ENCODE results near the gene FBXO27.
"Not testable (repeated sequence)": the region's sequence is repeated elsewhere in the genome, so short reads cannot be mapped to it uniquely, and the experiment has no call there.

The FBXO27 gene

DNA sequence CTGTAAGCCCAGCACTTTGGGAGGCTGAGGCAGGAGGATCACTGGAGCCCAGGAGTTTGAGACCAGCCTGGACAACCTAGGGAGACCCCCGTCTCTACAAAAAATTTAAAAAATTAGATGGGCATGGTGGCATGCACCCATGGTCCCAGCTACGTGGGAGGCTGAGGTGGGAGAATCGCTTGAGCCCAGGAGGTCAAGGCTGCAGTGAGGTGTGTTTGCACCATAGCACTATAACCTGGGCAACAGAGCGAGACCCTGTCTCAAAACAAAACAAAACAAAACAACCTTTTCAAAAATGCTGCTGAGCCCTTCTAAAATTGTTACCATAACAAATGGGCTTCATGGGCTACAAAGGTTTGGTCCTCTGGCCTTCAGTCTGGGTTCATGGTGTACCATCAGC is 43.7 kb downstream of the FBXO27 start:
- not testable (repeated sequence) for DNase-seq (ENCODE audit: low read depth in 2 of 2)

DNA sequence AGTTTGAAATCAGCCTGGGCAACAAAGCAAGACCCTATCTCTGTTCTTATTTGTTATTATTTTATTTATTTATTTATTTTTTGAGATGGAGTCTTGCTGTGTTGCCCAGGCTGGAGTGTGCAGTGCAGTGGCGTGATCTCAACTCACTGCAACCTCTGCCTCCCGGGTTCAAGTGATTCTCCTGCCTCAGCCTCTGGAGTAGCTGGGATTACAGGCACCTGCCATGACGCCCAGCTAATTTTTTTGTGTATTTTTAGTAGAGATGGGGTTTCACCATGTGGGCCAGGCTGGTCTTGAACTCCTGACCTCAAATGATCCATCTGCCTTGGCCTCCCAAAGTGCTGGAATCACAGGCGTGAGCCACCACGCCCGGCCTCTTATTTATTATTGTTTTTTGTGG is 44.6 kb downstream of the FBXO27 start:
- DNase-seq (ENCODE audit: low read depth in 2 of 2) = not testable (repeated sequence)

DNA sequence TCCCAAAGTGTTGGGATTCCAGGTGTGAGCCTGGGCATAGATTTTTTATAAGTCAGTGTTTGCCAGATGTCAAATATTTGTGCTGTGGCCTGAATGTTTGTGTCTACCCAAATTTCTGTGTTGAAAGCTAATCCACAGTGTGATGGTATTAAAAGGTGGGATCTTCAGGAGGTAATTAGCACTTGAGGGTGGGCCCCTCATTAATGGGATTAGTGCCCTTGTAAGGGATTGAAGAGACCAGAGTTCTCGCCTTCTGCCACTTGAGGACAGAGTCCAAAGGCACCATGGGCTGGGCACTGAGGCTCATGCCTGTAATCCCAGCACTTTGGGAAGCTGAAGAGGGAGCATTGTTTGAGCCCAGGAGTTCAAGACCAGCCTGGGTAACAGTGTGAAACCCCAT is 47.1 kb downstream of the FBXO27 start:
- DNase-seq (ENCODE audit: low read depth in 2 of 2) = no peak

DNA sequence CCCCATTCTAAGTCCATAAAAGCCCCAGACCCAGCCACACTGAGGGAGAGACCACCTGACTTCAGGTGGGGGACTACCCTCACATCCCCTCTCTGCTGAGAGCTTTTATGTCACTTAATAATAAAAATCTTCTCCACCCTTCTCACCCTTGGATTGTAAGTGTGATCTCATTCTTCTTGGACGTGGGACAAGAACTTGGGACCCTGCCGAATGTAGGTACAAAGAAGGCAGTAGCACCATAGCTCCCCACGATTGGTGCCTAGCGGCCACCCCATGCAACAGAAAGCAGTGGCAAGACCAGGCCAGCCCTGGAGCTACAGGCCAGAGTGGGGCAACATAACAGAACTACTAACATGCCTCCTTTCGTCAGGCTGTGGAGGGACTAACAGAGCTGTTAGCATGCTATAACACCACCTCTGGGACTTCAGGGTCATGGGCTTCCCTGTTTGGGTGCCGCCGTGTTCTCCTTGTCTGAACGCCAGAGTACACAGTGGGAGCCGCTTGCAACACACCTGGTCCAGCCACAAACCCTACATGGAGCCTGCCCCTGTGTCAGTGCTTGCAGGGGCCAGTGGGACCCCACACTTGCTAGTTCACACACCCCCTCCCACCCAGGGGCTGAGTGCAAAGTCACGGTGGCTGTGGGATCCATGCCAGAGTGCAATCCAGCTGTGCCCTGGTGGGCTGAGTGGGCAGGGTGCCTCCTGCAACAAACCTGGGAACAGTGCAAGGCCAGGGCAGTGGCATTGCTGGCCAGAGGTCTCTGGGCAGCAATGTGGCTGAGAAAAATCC is 51.6 kb downstream of the FBXO27 start:
- DNase-seq (ENCODE audit: low read depth in 2 of 2) = no peak

DNA sequence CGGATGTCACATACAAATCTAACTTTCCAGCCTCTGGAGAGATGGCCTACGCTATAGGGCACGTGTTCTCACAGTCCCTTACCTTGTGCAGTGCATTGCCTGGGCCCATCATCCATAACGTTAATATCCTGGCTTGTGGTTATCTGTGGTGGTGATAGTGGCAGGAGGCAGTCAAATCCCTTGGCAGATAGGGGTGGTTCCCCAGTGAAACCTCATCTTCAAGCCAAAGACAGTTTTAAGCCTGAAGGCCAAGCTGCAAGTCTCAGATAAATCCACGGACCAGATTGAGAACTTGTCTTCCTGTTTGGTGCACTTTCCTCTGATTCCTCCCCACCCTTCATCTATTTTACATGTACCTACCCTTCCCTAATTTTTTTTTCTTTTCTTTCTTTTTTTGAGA is 52.5 kb downstream of the FBXO27 start:
- DNase-seq (ENCODE audit: low read depth in 2 of 2) = no peak

DNA sequence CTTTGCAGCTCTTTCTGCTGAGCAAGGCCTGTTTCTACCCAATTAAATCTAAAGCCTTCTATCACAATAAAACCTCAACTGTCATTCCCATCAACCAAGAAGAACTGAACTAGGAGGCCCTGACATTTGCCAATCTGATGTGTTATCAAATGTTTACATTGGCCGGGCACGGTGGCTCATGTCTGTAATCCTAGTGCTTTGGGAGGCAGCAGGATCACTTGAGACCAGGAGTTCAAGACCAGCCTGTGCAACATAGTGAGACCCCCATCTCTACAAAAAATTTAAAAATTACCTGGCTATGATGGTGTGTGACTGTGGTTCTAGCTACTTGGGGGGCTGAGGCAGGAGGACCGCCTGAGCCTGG is 54.0 kb downstream of the FBXO27 start:
- no peak for DNase-seq (ENCODE audit: low read depth in 2 of 2)

DNA sequence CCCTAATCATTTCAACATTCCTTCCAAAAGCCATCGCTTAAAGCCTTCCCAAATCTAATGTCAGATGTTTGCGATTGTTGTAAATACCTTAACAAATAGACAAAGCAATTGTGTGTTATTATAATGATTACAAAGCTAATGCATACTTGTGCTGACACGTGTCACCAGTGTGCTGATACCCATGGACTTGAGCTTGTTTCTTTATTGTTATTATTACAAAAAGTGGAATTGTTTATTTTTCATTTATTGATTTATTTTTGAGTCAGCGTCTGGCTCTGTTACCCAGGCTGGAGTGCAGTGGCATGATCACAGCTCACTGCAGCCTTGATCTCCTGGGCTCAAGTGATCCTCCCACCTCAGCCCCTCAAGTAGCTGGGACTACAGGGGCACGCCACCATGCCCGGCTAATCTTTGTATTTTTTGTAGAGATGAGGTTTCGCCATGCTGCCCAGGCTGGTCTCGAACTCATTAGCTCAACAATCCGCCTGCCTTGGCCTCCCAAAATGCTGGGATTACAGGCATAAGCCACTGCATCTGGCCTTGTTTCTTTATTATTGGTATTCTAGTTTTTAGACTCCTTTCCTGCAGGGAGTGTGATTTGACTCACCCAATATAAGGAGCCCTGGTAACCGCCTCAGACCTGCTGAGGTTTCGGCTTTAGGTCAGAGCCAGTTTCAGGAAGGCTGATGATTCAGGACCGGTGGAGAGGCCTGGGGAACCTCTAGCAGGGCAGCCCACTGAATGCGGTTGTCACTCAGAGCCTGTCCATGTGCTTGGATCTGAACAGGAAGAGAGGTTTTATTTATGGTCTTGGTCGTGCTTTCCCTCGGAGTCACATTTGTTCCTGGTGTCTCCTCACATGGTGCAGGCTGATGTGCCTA is 54.7 kb downstream of the FBXO27 start:
- peak; percentile 50 to 76 for DNase-seq (ENCODE audit: low read depth in 2 of 2)

DNA sequence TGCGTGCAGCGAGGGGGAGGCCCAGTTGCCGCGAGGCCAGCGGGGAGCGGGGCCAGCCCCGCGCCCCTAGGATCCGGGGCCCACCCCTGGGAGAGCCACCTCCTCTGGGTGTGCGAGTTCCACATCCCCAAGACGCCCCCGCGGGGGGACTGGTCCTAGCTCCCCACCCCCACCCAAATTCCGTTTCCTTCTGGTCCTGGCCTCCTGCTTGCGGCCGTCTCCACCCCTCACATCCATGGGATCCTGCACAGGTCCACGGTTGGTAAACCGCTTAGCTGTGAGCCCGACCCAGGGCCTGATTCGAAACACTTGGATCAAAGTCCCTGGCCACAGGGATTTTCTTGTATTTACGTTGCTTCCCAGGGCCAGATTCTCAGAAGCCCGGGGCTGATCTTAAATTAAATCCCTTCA is 56.5 kb downstream of the FBXO27 start:
- no peak for DNase-seq (ENCODE audit: low read depth in 2 of 2)

DNA sequence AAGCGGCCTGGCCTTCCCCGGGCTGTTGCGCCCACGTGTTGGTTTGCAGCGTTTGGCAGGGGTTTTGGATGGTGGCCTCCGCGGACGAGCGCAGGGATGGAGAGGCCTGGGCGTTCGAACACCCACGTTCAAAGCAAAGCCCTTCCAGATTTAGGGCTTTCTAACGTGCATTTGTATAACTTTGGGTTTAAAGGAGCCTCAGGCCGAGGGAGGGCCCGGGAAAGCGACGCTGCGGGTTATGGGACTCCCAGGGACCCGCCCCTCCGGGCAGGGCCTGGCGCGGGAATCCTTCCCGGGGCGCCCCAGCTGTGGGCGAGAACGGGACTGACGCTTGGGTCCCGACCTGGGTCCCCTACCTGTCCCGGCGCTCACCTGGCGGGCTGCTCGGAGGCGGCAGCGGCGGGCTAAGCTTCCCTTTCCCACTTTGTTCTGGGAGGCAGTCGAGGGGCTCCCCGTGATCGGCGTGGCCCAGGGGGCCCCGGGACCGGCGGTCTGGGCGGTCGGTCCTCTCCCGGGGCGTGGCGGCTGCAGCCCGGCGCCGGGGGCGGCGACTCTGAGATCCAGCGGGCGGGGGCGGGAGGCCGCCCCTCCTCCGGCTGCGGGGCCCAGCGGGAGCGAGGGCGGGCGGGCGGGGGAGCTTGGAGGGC is 57.0 kb downstream of the FBXO27 start, which contains the start of gene FBXO17:
FBXO17 (minus strand) TSS at position 529 of the 647 bp plus-strand sequence. CDS start 25,423 bp downstream, outside the sequence.
- no peak for DNase-seq (ENCODE audit: low read depth in 2 of 2)

DNA sequence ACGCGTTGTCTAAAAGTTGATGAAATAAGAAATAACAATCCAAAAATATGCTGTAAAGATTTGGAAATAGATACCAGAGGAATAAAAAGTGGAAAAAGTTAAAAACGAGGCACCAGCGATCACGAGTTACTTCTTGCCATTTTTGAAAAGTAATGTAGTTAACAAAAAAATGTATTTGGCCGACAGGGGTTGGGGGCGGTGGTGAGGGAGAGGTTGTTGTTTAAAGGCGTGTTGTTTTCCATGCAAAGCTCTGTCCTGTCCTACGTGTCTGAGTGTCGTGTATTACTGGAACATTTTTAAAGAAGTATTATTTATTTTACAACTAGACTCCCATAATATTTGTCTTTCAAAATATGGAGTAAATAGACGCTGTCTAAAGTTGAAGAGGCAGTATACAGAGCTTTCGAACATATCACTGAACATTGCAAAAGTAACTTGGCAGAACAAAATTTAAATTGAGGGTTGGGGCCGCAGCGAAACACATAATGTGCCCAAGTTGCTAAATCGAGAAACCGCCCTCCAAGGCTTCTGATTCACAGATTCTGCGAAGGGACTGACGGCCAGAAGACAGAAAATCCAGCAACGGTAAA is 57.6 kb downstream of the FBXO27 start:
- DNase-seq (ENCODE audit: low read depth in 2 of 2) = no peak
